Fibroblast of skin of left biceps (primary cell): ENCODE measurements around the gene PTPRU.
"Not testable (repeated sequence)": the region's sequence is repeated elsewhere in the genome, so short reads cannot be mapped to it uniquely, and the experiment has no call there.

ENCODE experiments used
- DNase-seq, 2 experiments: peaks; one replicate each; pipeline ENCODE4 v3.0.0-alpha.2; 2013; ENCODE audit warnings: low read depth in 2 of 2

PTPRU gene

GRCh38 chr1:29290414-29290985 is 54.2 kb downstream of the PTPRU start:
- DNase-seq = peak; percentile 40 to 45

- DNase-seq = no peak
These were observed 55.4 kb downstream of the PTPRU start for GRCh38 chr1:29291756-29292155.

- no peak for DNase-seq
These were observed 56.0 kb downstream of the PTPRU start for GRCh38 chr1:29292344-29292743.

- no peak for DNase-seq
These were observed 61.1 kb downstream of the PTPRU start for GRCh38 chr1:29297450-29297849.

- DNase-seq = no peak
These were observed 61.9 kb downstream of the PTPRU start for GRCh38 chr1:29298246-29298645.

GRCh38 chr1:29299446-29299845 is 63.1 kb downstream of the PTPRU start:
- no peak for DNase-seq

GRCh38 chr1:29301732-29302131 is 65.4 kb downstream of the PTPRU start:
- DNase-seq = not testable (repeated sequence)

- no peak for DNase-seq
These were observed 67.1 kb downstream of the PTPRU start for GRCh38 chr1:29303201-29304024.

- no peak for DNase-seq
These were observed 67.8 kb downstream of the PTPRU start for GRCh38 chr1:29304025-29304684.

- no peak for DNase-seq
These were observed 69.6 kb downstream of the PTPRU start for GRCh38 chr1:29305943-29306342.

GRCh38 chr1:29306471-29307140 is 70.3 kb downstream of the PTPRU start:
- DNase-seq = no peak

GRCh38 chr1:29309075-29309474 is 72.8 kb downstream of the PTPRU start:
- no peak for DNase-seq

- no peak for DNase-seq
These were observed 73.3 kb downstream of the PTPRU start for GRCh38 chr1:29309621-29310020.

- DNase-seq = no peak
These were observed 74.4 kb downstream of the PTPRU start for GRCh38 chr1:29310616-29311180.

- no peak for DNase-seq
These were observed 75.2 kb downstream of the PTPRU start for GRCh38 chr1:29311352-29312030.

GRCh38 chr1:29312469-29313461 is 76.4 kb downstream of the PTPRU start:
- DNase-seq = no peak

GRCh38 chr1:29314685-29315084 is 78.4 kb downstream of the PTPRU start:
- not testable (repeated sequence) for DNase-seq

- no peak for DNase-seq
These were observed 78.9 kb downstream of the PTPRU start for GRCh38 chr1:29315262-29315661.

GRCh38 chr1:29315876-29316275 is 79.6 kb downstream of the PTPRU start:
- DNase-seq = no peak
